HEK293 (cell line): Measurements from ENCODE around the gene IRF2.
A peak's percentile ranks its signal among the peaks of the same experiment; 100 is the strongest.

Experiments
- CTCF ChIA-PET: fragments of 350-600 bp; formaldehyde crosslinking; extraction: SDS; loops from one replicate; lab custom pipeline; 2021; ENCODE audit warnings: antibody characterized with exemption; lab: Yijun Ruan, JAX
- POLR2A ChIA-PET: fragments of 300-600 bp; formaldehyde crosslinking; extraction: SDS; loops from one replicate; lab custom pipeline; 2020; ENCODE audit warnings: antibody characterized with exemption, inconsistent platforms; lab: Yijun Ruan, JAX
- H3K27ac ChIP-seq: fragments of 200-500 bp; sonication (Bioruptor generic); 2 replicates; pipeline ENCODE4 v1.5.1; 2014; ENCODE audit warnings: low read depth, low read length, control low read depth, inconsistent platforms; ENCODE audit errors: extremely low read depth
- H3K36me3 ChIP-seq, 2 experiments: fragments of 200-500 bp in 1 of 2; sonication (Bioruptor generic) in 1 of 2; 1 replicate in 1 of 2; 2 replicates in 1 of 2; pipeline ENCODE4 v1.5.1; 2014 to 2017; ENCODE audit warnings: inconsistent platforms in 2 of 2, low read length in 2 of 2; ENCODE audit not compliant: control insufficient read depth in 2 of 2, insufficient read depth in 1 of 2
- H3K4me1 ChIP-seq: fragments of 200-500 bp; sonication (Bioruptor generic); 2 replicates; pipeline ENCODE4 v1.5.1; 2014; ENCODE audit warnings: mild to moderate bottlenecking, low read length, inconsistent platforms; ENCODE audit not compliant: control insufficient read depth, insufficient read depth
- H3K4me3 ChIP-seq: 2 replicates; pipeline ENCODE4 v1.5.1; 2011; ENCODE audit warnings: low read depth, mild to moderate bottlenecking, control low read depth, low read length, moderate library complexity
- H3K9me3 ChIP-seq: fragments of 200-500 bp; sonication (Bioruptor generic); 2 replicates; pipeline ENCODE4 v1.5.1; 2014; ENCODE audit warnings: low read depth, low read length, inconsistent platforms; ENCODE audit not compliant: control insufficient read depth, insufficient read depth
- KLF7 ChIP-seq: fragments of 450-650 bp; formaldehyde crosslinking; IDR thresholded peaks from 2 replicates; pipeline ENCODE4 v1.5.1; 2016; ENCODE audit warnings: missing biosample characterization, missing genetic modification characterization, borderline replicate concordance
- PRDM10 ChIP-seq: fragments of 450-650 bp; formaldehyde crosslinking; IDR thresholded peaks from 2 replicates; pipeline ENCODE4 v1.5.1; 2016; ENCODE audit warnings: missing biosample characterization, missing genetic modification characterization
- REPIN1 ChIP-seq: fragments of 450-650 bp; formaldehyde crosslinking; IDR thresholded peaks from 2 replicates; pipeline ENCODE4 v1.5.1; 2017; ENCODE audit warnings: missing biosample characterization, missing genetic modification characterization, low read depth
- ZBTB17 ChIP-seq: fragments of 450-650 bp; formaldehyde crosslinking; IDR thresholded peaks from 2 replicates; pipeline ENCODE4 v1.5.1; 2016; ENCODE audit warnings: missing biosample characterization, missing genetic modification characterization
- ZFP3 ChIP-seq: fragments of 450-650 bp; formaldehyde crosslinking; IDR thresholded peaks from 2 replicates; pipeline ENCODE4 v1.5.1; 2016; ENCODE audit warnings: low read depth, missing biosample characterization, missing genetic modification characterization
- ZNF18 ChIP-seq: fragments of 450-650 bp; formaldehyde crosslinking; IDR thresholded peaks from 2 replicates; pipeline ENCODE4 v1.5.1; 2016; ENCODE audit warnings: missing biosample characterization, missing genetic modification characterization
- ZNF335 ChIP-seq: fragments of 450-650 bp; formaldehyde crosslinking; conservative IDR thresholded peaks from 2 replicates; pipeline ENCODE4 v1.5.1; 2016; ENCODE audit warnings: missing biosample characterization, missing genetic modification characterization
- ZNF600 ChIP-seq: fragments of 450-650 bp; formaldehyde crosslinking; IDR thresholded peaks from 2 replicates; pipeline ENCODE4 v1.5.1; 2016; ENCODE audit warnings: missing biosample characterization, missing genetic modification characterization
- ZNF610 ChIP-seq: fragments of 450-650 bp; formaldehyde crosslinking; IDR thresholded peaks from 2 replicates; pipeline ENCODE4 v1.5.1; 2016; ENCODE audit warnings: missing biosample characterization, missing genetic modification characterization, borderline replicate concordance
- ZNF660 ChIP-seq: fragments of 450-650 bp; IDR thresholded peaks from 2 replicates; pipeline ENCODE4 v1.5.1; 2018; ENCODE audit warnings: missing biosample characterization, mild to moderate bottlenecking, missing genetic modification characterization
- ZNF76 ChIP-seq: fragments of 450-650 bp; formaldehyde crosslinking; IDR thresholded peaks from 2 replicates; pipeline ENCODE4; 2016; ENCODE audit warnings: low read depth, missing biosample characterization, missing genetic modification characterization, borderline replicate concordance
- ZNF785 ChIP-seq: fragments of 450-650 bp; formaldehyde crosslinking; IDR thresholded peaks from 2 replicates; pipeline ENCODE4 v1.5.1; 2016; ENCODE audit warnings: missing biosample characterization, missing genetic modification characterization

Gene IRF2

GRCh38 chr4:184471881-184472613 is 2.3 kb downstream of the IRF2 start:
- TF ChIP-seq ZBTB17 (tag by site-specific recombination) (peak; percentile 92), ZNF335 (tag by site-specific recombination) (peak; percentile 83; the same call in 1 of the 2 replicates), ZNF600 (peak; percentile 47; the same call in 1 of the 2 replicates), ZNF610 (tag by site-specific recombination) (no peak), ZNF785 (tag by site-specific recombination) (no peak)
- POLR2A ChIA-PET = interaction anchor here (0.9 kb wide), 1 partner anchor 177 kb away, joined by 3 read pairs; the partner anchor contains the start of genes CASP3 and PRIMPOL
- no peaks in the 10 kb centered on the region for H3K36me3 ChIP-seq
- peaks cover 9% of the 10 kb centered on the region; the same call in 1 of the 2 replicates for H3K4me1 ChIP-seq
- H3K4me3 ChIP-seq = peak overlapping the region; percentile 81
- CTCF ChIA-PET = no interaction called here
- no peaks in the 10 kb centered on the region for H3K9me3 ChIP-seq
- H3K27ac ChIP-seq = peak overlapping the region; percentile 76

GRCh38 chr4:184470785-184471110 is 3.6 kb downstream of the IRF2 start:
- TF ChIP-seq REPIN1 (tag by site-specific recombination) = no peak
- TF ChIP-seq KLF7 (tag by site-specific recombination) = no peak
- no peak for TF ChIP-seq ZNF660
- TF ChIP-seq ZFP3 (tag by site-specific recombination) = no peak
- TF ChIP-seq, all 188 proteins: peak for 0
- no peak overlapping the region for H3K4me3 ChIP-seq
- H3K9me3 ChIP-seq = no peaks in the 10 kb centered on the region
- ChIA-PET POLR2A (no interaction called here), CTCF (no interaction called here)
- H3K36me3 ChIP-seq = no peaks in the 10 kb centered on the region
- H3K4me1 ChIP-seq = peaks cover 9% of the 10 kb centered on the region; the same call in 1 of the 2 replicates
- H3K27ac ChIP-seq = no peak overlapping the region

- no peak for TF ChIP-seq ZNF76 (tag by site-specific recombination)
- peak; percentile 43; the same call in 1 of the 2 replicates for TF ChIP-seq PRDM10
- TF ChIP-seq ZNF18 = no peak
- Histone ChIP-seq H3K36me3 (no peaks in the 10 kb centered on the region), H3K27ac (no peak overlapping the region), H3K4me3 (no peak overlapping the region), H3K4me1 (peaks cover 9% of the 10 kb centered on the region; the same call in 1 of the 2 replicates), H3K9me3 (no peaks in the 10 kb centered on the region)
- CTCF ChIA-PET = no interaction called here
- POLR2A ChIA-PET = no interaction called here
These were observed 7.7 kb downstream of the IRF2 start for GRCh38 chr4:184466634-184467033.
